Adrenal gland (tissue), 12 donors: ENCODE data around the gene LRRC26. TPM values are rescaled to one million over a fixed set of nuclear protein-coding genes. Genes with fewer than 3 reads are reported as not detected.
A peak's percentile ranks its signal among the peaks of the same experiment; 100 is the strongest.

Source experiments
- DNase-seq, 7 donors: peaks; one replicate each; pipeline ENCODE4 v3.0.0-alpha.2; 2019 to 2020
- H3K27ac ChIP-seq, 5 donors: fragments of 200-600 bp; sonication (generic) in 4 of 5; 1 replicate in 3 of 5; 2 replicates in 2 of 5; pipeline versions ENCODE4 v1.5.1 to v1.8.0; 2016 to 2020; ENCODE audit warnings: mild to moderate bottlenecking in 1 of 5
- H3K27me3 ChIP-seq: fragments of 200-600 bp; 2 replicates; pipeline ENCODE4 v1.8.0; 2021
- H3K36me3 ChIP-seq, 2 donors: fragments of 200-600 bp; replicated peaks in 1 of 2; 1 replicate in 1 of 2; 2 replicates in 1 of 2; pipeline versions ENCODE4 v1.5.1 to v1.8.0; 2018 to 2022
- H3K4me1 ChIP-seq, 2 donors: fragments of 200-600 bp; replicated peaks in 1 of 2; 1 replicate in 1 of 2; 2 replicates in 1 of 2; pipeline versions ENCODE4 v1.5.1 to v1.8.0; 2018 to 2021
- H3K4me3 ChIP-seq, 4 donors: fragments of 200-600 bp; sonication (generic) in 3 of 4; one replicate each; pipeline ENCODE4 v1.5.1; 2016 to 2018
- H3K9me3 ChIP-seq, 3 donors: fragments of 200-600 bp; sonication (generic) in 1 of 3; replicated peaks in 1 of 3; 1 replicate in 2 of 3; 2 replicates in 1 of 3; pipeline versions ENCODE4 v1.5.1 to v1.8.0; 2016 to 2021
- CTCF ChIP-seq, 6 experiments: fragments of 450-650 bp in 4 of 6; fragments of 200-600 bp in 2 of 6; sonication (generic) in 1 of 6; IDR thresholded peaks; 1 replicate in 5 of 6; 2 replicates in 1 of 6; pipeline versions ENCODE4 v1.5.1 to v1.8.0; 2016 to 2021; ENCODE audit warnings: antibody characterized with exemption in 6 of 6, mild to moderate bottlenecking in 2 of 6, moderate library complexity in 1 of 6
- POLR2A ChIP-seq, 2 donors: fragments of 450-650 bp; IDR thresholded peaks; one replicate each; pipeline ENCODE4 v1.6.1; 2017; ENCODE audit warnings: antibody characterized with exemption in 2 of 2, mild to moderate bottlenecking in 2 of 2, moderate library complexity in 1 of 2
- WGBS, 4 donors: extraction: QIAGEN DNeasy Blood & Tissue Kit in 2 of 4; methylation state at CpG; one replicate each; pipeline versions ENCODE4 v1.1.5 to v1.1.7; 2013 to 2017; 5-methylcytosine and 5-hydroxymethylcytosine counted together
- intact Hi-C, 2 donors: fragments of 100-400 bp; cut with DNase I; formaldehyde crosslinking; loops; one replicate each; pipeline versions ENCODE4 v1.14.1 to v1.15.0; 2022 to 2023
- polyA plus RNA-seq, 3 donors: library from polyadenylated mRNA; stranded (reverse); fragments of 200-250 nt in 2 of 3; fragments of 350-450 nt in 1 of 3; fragmentation: Illumina TruSeq in 1 of 3; extraction: RNeasy Lipid Tissue Mini Kit (QIAGEN cat#74804) in 1 of 3; gene quantifications; one replicate each; pipeline ENCODE4 v1.2.3, GENCODE V29; 2013 to 2014
- total RNA-seq, 9 donors: library from RNA; depleted of rRNA in 4 of 9; stranded (reverse); fragments of >200 nt in 4 of 9; fragments of 120-200 nt in 1 of 9; fragmentation: NEBNext Ultra II Directional in 1 of 9; extraction: Animal tissue kit (Norgen Biotek cat#: 25700) in 1 of 9; gene quantifications; one replicate each; pipeline versions ENCODE4 v1.1.0 to v1.2.4, GENCODE V29; 2013 to 2023
- donor health status: healthy with polysubstance abuse.
- donor health status: Bipolar disorder and iron deficiency.
- donor health status: DM: yes; HTN: yes; CAD: no.
- donor health status: DM: no; HTN: no; CAD: no.
- donor health status: DM: no; HTN: no; CAD: no.
- donor health status: DM: yes; HTN: yes; CAD: no.

LRRC26 gene
- total and polyA plus RNA-seq, 12 donors: not detected

DNA sequence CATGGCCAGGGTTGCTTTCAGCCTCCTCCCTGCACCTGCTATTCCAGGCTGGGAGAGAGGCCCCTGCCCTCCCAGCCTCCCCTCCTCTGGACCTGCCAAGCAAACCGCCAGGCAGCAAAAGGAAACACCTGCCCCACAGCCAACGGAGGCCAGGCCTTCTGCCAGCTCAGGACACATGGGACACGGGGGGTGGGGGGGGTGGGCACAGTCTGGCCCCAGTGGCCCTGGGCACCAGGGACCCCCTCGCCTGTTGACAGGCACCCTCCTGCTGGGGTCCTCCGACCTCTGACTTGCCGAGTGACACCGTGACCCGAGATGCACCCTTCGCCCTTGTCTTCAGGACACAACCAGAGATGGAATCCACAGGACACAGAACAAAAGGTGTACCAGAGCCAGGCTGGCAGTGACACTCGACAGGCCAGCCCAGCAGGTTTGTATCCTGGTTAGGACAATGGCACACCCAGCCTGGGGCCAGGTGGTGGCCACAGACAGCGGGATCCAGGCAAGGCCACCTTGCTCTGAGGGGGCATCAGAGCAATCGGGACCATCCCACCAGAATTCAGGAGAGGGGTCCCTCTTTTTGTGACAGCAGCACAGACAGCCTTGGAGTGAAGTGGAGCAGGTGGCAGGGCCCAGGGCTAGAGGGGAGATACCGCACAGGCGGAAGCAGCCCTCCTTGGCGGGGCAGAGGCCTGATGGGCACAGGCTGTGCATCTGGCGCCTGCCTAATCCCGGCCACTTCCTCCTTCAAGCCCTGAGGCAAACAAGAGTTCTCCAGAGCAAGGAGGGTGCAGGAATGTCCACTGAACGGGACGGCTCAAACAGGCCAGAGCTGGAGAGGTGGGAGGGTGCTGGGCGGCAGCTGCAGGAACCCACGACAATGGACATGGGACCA lies 3.3 kb upstream of the LRRC26 start:
- Histone ChIP-seq H3K4me3 (no peak overlapping the region), H3K4me1 (peaks cover 13 to 20% of the 10 kb centered on the region in 2 donors), H3K27ac (no peak overlapping the region), H3K9me3 (no peaks in the 10 kb centered on the region), H3K36me3 (no peaks in the 10 kb centered on the region), H3K27me3 (peaks cover 40% of the 10 kb centered on the region)
- 58 to 68% (median 60%) methylated on average over 13 to 21 of the region's 21 CpGs for WGBS, 4 donors
- DNase-seq: no peak
- no peak for TF ChIP-seq POLR2A (IDR thresholded peaks at IDR 0.05)
- intact Hi-C loops: no loop called here

DNA sequence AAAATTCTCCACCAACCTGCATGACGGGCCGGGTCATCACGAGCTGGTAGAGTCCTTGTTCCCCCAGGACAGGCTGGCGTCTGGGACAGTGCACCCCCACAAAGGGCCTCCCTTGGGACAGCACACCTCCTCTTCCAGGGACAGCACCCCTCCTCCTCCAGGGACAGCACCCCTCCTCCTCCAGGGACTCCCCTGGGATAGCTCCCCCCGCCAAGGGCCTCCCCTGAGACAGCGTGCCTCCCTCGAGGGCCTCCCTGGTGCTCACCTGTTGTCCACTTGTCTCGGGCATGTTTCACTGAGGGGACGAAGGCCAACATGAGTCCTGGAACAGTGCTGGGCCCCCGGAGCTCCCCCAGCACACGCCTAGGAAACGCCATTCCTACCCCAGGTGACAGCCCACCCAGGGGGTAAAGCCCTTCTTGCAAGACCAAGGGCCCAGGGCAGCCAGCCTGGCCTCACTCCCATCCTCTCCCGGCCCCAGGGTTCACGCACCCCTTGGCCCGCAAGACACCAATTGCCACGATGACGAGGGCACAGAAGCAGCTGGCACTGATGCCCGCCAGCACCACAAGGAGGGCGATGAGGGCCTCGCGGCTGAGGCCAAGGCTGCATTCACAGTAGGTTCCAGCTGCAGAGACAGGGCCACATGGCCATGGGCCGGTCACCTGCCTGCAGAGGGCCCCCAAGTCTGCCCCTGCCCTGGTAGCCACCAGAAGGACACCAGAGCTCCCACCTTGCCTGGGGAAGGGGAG lies 1.5 kb upstream of the LRRC26 start:
- Histone ChIP-seq H3K9me3 (no peaks in the 10 kb centered on the region), H3K4me3 (no peak overlapping the region), H3K4me1 (peaks cover 10 to 20% of the 10 kb centered on the region in 2 donors), H3K27me3 (peaks cover 58% of the 10 kb centered on the region), H3K36me3 (no peaks in the 10 kb centered on the region), H3K27ac (no peak overlapping the region)
- no peak for TF ChIP-seq POLR2A (IDR thresholded peaks at IDR 0.05)
- no peak for TF ChIP-seq CTCF (IDR thresholded peaks at IDR 0.05)
- intact Hi-C loops: no loop called here
- 66 to 81% (median 79%) methylated on average over 7 to 22 of the region's 22 CpGs for whole genome bisulfite sequencing, 4 donors
- no peak for DNase-seq

DNA sequence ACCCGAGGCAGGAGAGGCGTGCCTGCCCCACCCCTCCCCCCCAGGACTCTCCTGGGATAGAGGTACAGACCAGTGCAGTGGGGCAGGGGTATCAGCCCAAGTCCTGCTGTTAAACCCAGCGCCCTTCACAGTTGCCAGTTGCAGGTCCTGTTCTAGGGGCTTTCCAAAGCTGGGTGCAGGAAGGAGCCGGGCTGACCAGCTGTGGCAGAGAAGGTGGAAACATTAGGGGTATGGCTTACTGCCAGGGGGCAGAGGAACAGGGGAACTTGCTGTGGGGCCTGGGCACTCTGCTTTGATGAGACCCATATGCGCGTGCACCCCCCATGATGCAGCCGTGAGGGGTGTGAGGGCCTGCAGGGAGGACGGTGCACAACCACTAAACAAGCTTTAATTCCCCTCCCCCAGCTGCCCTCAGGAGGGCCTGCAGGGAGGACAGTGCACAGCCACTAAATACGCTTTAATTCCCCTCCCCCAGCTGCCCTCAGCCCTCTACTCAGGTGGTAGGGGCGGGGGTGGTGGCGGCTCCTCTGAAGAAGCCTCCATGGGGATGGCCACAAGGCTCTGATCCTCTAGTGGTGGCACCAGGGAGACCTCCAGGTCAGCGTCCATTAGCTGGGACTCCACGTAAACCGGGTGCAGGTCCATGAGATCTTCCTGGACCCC lies 766 bp upstream of the LRRC26 start:
- TF ChIP-seq CTCF (IDR thresholded peaks at IDR 0.05): no peak
- TF ChIP-seq POLR2A (IDR thresholded peaks at IDR 0.05): no peak
- Histone ChIP-seq H3K27me3 (peaks cover 65% of the 10 kb centered on the region), H3K4me1 (peaks cover 10 to 20% of the 10 kb centered on the region in 2 donors), H3K4me3 (no peak overlapping the region), H3K9me3 (no peaks in the 10 kb centered on the region), H3K27ac (no peak overlapping the region), H3K36me3 (no peaks in the 10 kb centered on the region)
- DNase-seq: no peak
- intact Hi-C loops: no loop called here
- 33 to 42% (median 38%) methylated on average over 6 to 14 of the region's 14 CpGs for WGBS, 4 donors

GRCh38 chr9:137168904-137169856 lies 671 bp downstream of the LRRC26 start:
- Histone ChIP-seq H3K4me3 (peak overlapping the region in 1 of 4 donors; percentile 23), H3K4me1 (peaks cover 10 to 20% of the 10 kb centered on the region in 2 donors), H3K9me3 (no peaks in the 10 kb centered on the region), H3K27ac (no peak overlapping the region), H3K27me3 (peaks cover 80% of the 10 kb centered on the region), H3K36me3 (no peaks in the 10 kb centered on the region)
- TF ChIP-seq CTCF (IDR thresholded peaks at IDR 0.05): no peak
- WGBS, 4 donors: 0 to 2% (median 1%) methylated on average over 20 to 124 of the region's 124 CpGs
- peak in 1 of 7 donors; percentile 26 for DNase-seq
- intact Hi-C loops: no loop called here
